SK-N-SH (cell line): ENCODE data around the gene ANKMY1. TPM values are rescaled to one million over a fixed set of nuclear protein-coding genes. Genes with fewer than 3 reads are reported as not detected.

ENCODE experiments used
- CTCF ChIA-PET: fragments of 300-600, 350-600 bp; formaldehyde crosslinking; extraction: SDS; loops from one replicate; lab custom pipeline; 2021; lab: Yijun Ruan, JAX
- POLR2A ChIA-PET: fragments of 350-600 bp; sonication (Branson Sonifier 250); formaldehyde crosslinking; extraction: SDS; loops from one replicate; lab custom pipeline; 2020; ENCODE audit warnings: antibody characterized with exemption, inconsistent platforms; lab: Yijun Ruan, JAX
- DNase-seq: peaks from one replicate; pipeline ENCODE4 v3.0.0; 2012
- H2AFZ ChIP-seq: fragments of 200-600 bp; sonication (generic); 2 replicates; pipeline ENCODE4 v1.8.1; 2016; ENCODE audit warnings: antibody characterized with exemption, mild to moderate bottlenecking, low read depth
- H3F3A ChIP-seq: fragments of 200-600 bp; sonication (generic); replicated peaks from 2 replicates; pipeline ENCODE3; 2016; ENCODE audit warnings: antibody characterized with exemption, mild to moderate bottlenecking; ENCODE audit not compliant: insufficient read depth
- H3K27ac ChIP-seq, 2 experiments: fragments of 200-500 bp in 1 of 2; fragments of 200-600 bp in 1 of 2; sonication (Bioruptor generic) in 1 of 2; sonication (generic), shearing (Covaris generic) in 1 of 2; 2 replicates each; pipeline versions ENCODE4 v1.5.1 to v1.6.1; 2014 to 2016; ENCODE audit warnings: low read depth in 2 of 2, inconsistent platforms in 1 of 2, low read length in 1 of 2, mild to moderate bottlenecking in 1 of 2, mixed read lengths in 1 of 2
- H3K27me3 ChIP-seq: fragments of 200-600 bp; sonication (generic), shearing (Covaris generic); 2 replicates; pipeline ENCODE4 v1.6.1; 2016; ENCODE audit warnings: mixed run types; ENCODE audit not compliant: insufficient read depth
- H3K36me3 ChIP-seq, 2 experiments: fragments of 200-500 bp in 1 of 2; fragments of 200-600 bp in 1 of 2; sonication (Bioruptor generic) in 1 of 2; sonication (generic) in 1 of 2; replicated peaks in 1 of 2; 2 replicates each; pipeline versions ENCODE3 to v1.5.1; 2014 to 2016; ENCODE audit warnings: low read length in 1 of 2, mild to moderate bottlenecking in 1 of 2; ENCODE audit not compliant: insufficient read depth in 2 of 2, control insufficient read depth in 1 of 2
- H3K4me1 ChIP-seq, 2 experiments: fragments of 200-500 bp in 1 of 2; fragments of 200-600 bp in 1 of 2; sonication (Bioruptor generic) in 1 of 2; sonication (generic), shearing (Covaris generic) in 1 of 2; 2 replicates each; pipeline versions ENCODE4 v1.5.1 to v1.6.1; 2014 to 2016; ENCODE audit warnings: low read depth in 1 of 2, low read length in 1 of 2, mixed run types in 1 of 2; ENCODE audit not compliant: insufficient read depth in 2 of 2, control insufficient read depth in 1 of 2
- H3K4me2 ChIP-seq: fragments of 200-600 bp; sonication (generic), shearing (Covaris generic); 2 replicates; pipeline ENCODE4 v1.6.1; 2017; ENCODE audit warnings: mixed run types
- H3K4me3 ChIP-seq, 2 experiments: fragments of 200-500 bp in 1 of 2; fragments of 200-600 bp in 1 of 2; sonication (Bioruptor generic) in 1 of 2; sonication (generic), shearing (Covaris generic) in 1 of 2; 2 replicates each; pipeline versions ENCODE4 v1.5.1 to v1.8.1; 2014 to 2016; ENCODE audit warnings: low read depth in 2 of 2, inconsistent platforms in 1 of 2, low read length in 1 of 2, mild to moderate bottlenecking in 1 of 2, mixed read lengths in 1 of 2, moderate library complexity in 1 of 2
- H3K79me2 ChIP-seq: fragments of 200-600 bp; sonication (generic); 2 replicates; pipeline ENCODE4 v1.8.1; 2017; ENCODE audit warnings: mild to moderate bottlenecking; ENCODE audit not compliant: insufficient read depth
- H3K9ac ChIP-seq: fragments of 200-600 bp; sonication (generic); 2 replicates; pipeline ENCODE4 v1.6.1; 2017; ENCODE audit warnings: mixed run types
- H3K9me2 ChIP-seq: fragments of 200-600 bp; sonication (generic); 2 replicates; pipeline ENCODE4 v1.6.1; 2017; ENCODE audit warnings: mixed run types
- H3K9me3 ChIP-seq: fragments of 200-600 bp; sonication (generic); 2 replicates; pipeline ENCODE4 v1.6.1; 2017; ENCODE audit warnings: mixed run types, mild to moderate bottlenecking, moderate library complexity
- H4K20me1 ChIP-seq: fragments of 200-600 bp; sonication (generic); 2 replicates; pipeline ENCODE4 v1.6.1; 2017; ENCODE audit warnings: mild to moderate bottlenecking, mixed run types; ENCODE audit not compliant: insufficient read depth
- CHD2 ChIP-seq: fragments of 150-350 bp; IDR thresholded peaks from 2 replicates; pipeline ENCODE4 v1.6.1; 2018; ENCODE audit warnings: low read length; ENCODE audit not compliant: partially characterized antibody
- ELF1 ChIP-seq: IDR thresholded peaks from 2 replicates; pipeline ENCODE4 v1.4.0; 2012
- EZH2phosphoT487 ChIP-seq: fragments of 200-600 bp; sonication (generic); IDR thresholded peaks from 2 replicates; pipeline ENCODE4 v1.6.1; 2017; ENCODE audit warnings: low read depth, mixed run types, mild to moderate bottlenecking, antibody characterized with exemption, moderate library complexity, borderline replicate concordance
- FOSL2 ChIP-seq: IDR thresholded peaks from 2 replicates; pipeline ENCODE4 v1.4.0; 2012; ENCODE audit warnings: low read depth, mild to moderate bottlenecking, moderate library complexity, borderline replicate concordance
- IRF3 ChIP-seq: fragments of 150-350 bp; IDR thresholded peaks from 2 replicates; pipeline ENCODE4 v1.6.1; 2016; ENCODE audit warnings: mild to moderate bottlenecking, low read depth, low read length
- MXI1 ChIP-seq: IDR thresholded peaks from 2 replicates; pipeline ENCODE4 v1.6.1; 2012; ENCODE audit warnings: mild to moderate bottlenecking, low read depth, low read length, improper control_type of control experiment
- NFIC ChIP-seq: IDR thresholded peaks from 2 replicates; pipeline ENCODE4 v1.4.0; 2012; ENCODE audit warnings: borderline replicate concordance
- PBX3 ChIP-seq: IDR thresholded peaks from 2 replicates; pipeline ENCODE4; 2012
- POLR2AphosphoS5 ChIP-seq: IDR thresholded peaks from 2 replicates; pipeline ENCODE4 v1.6.1; 2012; ENCODE audit warnings: low read depth, low read length
- RXRA ChIP-seq: IDR thresholded peaks from 2 replicates; pipeline ENCODE4 v1.4.0; 2012; ENCODE audit warnings: low read depth, mild to moderate bottlenecking, borderline replicate concordance
- SIN3A ChIP-seq: IDR thresholded peaks from 2 replicates; pipeline ENCODE4 v1.6.1; 2012; ENCODE audit warnings: low read depth, mild to moderate bottlenecking, low read length, moderate library complexity, borderline replicate concordance
- SMC3 ChIP-seq: IDR thresholded peaks from 2 replicates; pipeline ENCODE4 v1.6.1; 2012; ENCODE audit warnings: low read depth, low read length, improper control_type of control experiment
- TAF1 ChIP-seq: IDR thresholded peaks from 2 replicates; pipeline ENCODE4 v1.6.1; 2012; ENCODE audit warnings: low read depth, mild to moderate bottlenecking, low read length, moderate library complexity, borderline replicate concordance
- TCF12 ChIP-seq: IDR thresholded peaks from 2 replicates; pipeline ENCODE4 v1.4.0; 2012
- TEAD4 ChIP-seq: IDR thresholded peaks from 2 replicates; pipeline ENCODE4 v1.4.0; 2012; ENCODE audit warnings: mild to moderate bottlenecking, borderline replicate concordance; ENCODE audit not compliant: insufficient read depth
- WGBS: methylation state at CpG from one replicate; pipeline ENCODE4 v1.1.6; 2017; ENCODE audit warnings: low lambda C conversion rate; 5-methylcytosine and 5-hydroxymethylcytosine counted together
- polyA plus RNA-seq, 3 experiments: library from polyadenylated mRNA; depleted of rRNA; stranded (reverse); fragments of >200 nt; gene quantifications; 2 replicates each; pipeline ENCODE4 v1.2.3, GENCODE V29; 2012
- TF ChIP-seq, protein P1 (sequence below): IDR thresholded peaks from 2 replicates; pipeline ENCODE4 v1.4.0; 2012; ENCODE audit warnings: low read depth
- TF ChIP-seq, protein P2 (sequence below): IDR thresholded peaks from 2 replicates; pipeline ENCODE4 v1.4.0; 2012; ENCODE audit warnings: low read depth, borderline replicate concordance
- TF ChIP-seq, protein P3 (sequence below): fragments of 200-600 bp; sonication (generic); IDR thresholded peaks from 2 replicates; pipeline ENCODE4 v1.6.1; 2017; ENCODE audit warnings: antibody characterized with exemption, mild to moderate bottlenecking, moderate library complexity

ANKMY1 gene
- polyA plus RNA-seq, 1 of the 3 experiments (the other 2 are of a cell fraction): 12.1 TPM

GRCh38 chr2:240603081-240603835 lies 45.5 kb upstream of the ANKMY1 start:
- H3K36me3 ChIP-seq: peaks cover 0 to 10% of the 10 kb centered on the region in 2 experiments
- H4K20me1 ChIP-seq: no peaks in the 10 kb centered on the region
- H2AFZ ChIP-seq: no peak overlapping the region
- no peak overlapping the region for H3K9ac ChIP-seq
- H3K4me1 ChIP-seq: peaks cover 0 to 15% of the 10 kb centered on the region in 2 experiments; a peak in 1 of 4 replicates
- no peak overlapping the region for H3K4me3 ChIP-seq
- 96% methylated on average over 15 of the region's 22 CpGs for WGBS
- H3K27ac ChIP-seq: no peak overlapping the region; a peak in 1 of 4 replicates
- no peaks in the 10 kb centered on the region for H3K9me3 ChIP-seq
- ChIA-PET POLR2A (interaction anchor here (0.5 to 1.2 kb wide), 2 partner anchors 23 to 237 kb away, joined by 3 to 4 read pairs; no protein-coding TSS in a partner anchor), CTCF (interaction anchor here (1.1 to 3.6 kb wide), 6 partner anchors 10 to 237 kb away, joined by 3 to 15 read pairs (median 6); partner anchors contain the start of gene CAPN10)
- H3K9me2 ChIP-seq: no peaks in the 10 kb centered on the region
- TF ChIP-seq NFIC (no peak), MXI1 (no peak), TCF12 (no peak), TAF1 (no peak), SIN3A (no peak), SMC3 (no peak), FOSL2 (no peak), POLR2AphosphoS5 (no peak), CHD2 (no peak), TEAD4 (no peak), IRF3 (no peak)
- TF ChIP-seq, protein P1, sequence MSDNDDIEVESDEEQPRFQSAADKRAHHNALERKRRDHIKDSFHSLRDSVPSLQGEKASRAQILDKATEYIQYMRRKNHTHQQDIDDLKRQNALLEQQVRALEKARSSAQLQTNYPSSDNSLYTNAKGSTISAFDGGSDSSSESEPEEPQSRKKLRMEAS: no peak
- no peaks in the 10 kb centered on the region for H3K79me2 ChIP-seq
- no peak for DNase-seq
- no peak overlapping the region for H3K4me2 ChIP-seq
- no peaks in the 10 kb centered on the region for H3K27me3 ChIP-seq
- no peaks in the 10 kb centered on the region for H3F3A ChIP-seq

GRCh38 chr2:240602266-240603050 lies 44.7 kb upstream of the ANKMY1 start:
- DNase-seq: no peak
- CTCF ChIA-PET: interaction anchor here (1.3 to 3.6 kb wide), 2 partner anchors 36 to 238 kb away, joined by 3 to 15 read pairs; no protein-coding TSS in a partner anchor
- TF ChIP-seq FOSL2 (no peak), ELF1 (no peak), TAF1 (no peak), TCF12 (no peak), NFIC (no peak), SMC3 (no peak), PBX3 (no peak), RXRA (no peak), CHD2 (no peak), EZH2phosphoT487 (no peak)
- TF ChIP-seq, protein P2, sequence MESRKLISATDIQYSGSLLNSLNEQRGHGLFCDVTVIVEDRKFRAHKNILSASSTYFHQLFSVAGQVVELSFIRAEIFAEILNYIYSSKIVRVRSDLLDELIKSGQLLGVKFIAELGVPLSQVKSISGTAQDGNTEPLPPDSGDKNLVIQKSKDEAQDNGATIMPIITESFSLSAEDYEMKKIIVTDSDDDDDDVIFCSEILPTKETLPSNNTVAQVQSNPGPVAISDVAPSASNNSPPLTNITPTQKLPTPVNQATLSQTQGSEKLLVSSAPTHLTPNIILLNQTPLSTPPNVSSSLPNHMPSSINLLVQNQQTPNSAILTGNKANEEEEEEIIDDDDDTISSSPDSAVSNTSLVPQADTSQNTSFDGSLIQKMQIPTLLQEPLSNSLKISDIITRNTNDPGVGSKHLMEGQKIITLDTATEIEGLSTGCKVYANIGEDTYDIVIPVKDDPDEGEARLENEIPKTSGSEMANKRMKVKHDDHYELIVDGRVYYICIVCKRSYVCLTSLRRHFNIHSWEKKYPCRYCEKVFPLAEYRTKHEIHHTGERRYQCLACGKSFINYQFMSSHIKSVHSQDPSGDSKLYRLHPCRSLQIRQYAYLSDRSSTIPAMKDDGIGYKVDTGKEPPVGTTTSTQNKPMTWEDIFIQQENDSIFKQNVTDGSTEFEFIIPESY: no peak
- TF ChIP-seq, protein P3, sequence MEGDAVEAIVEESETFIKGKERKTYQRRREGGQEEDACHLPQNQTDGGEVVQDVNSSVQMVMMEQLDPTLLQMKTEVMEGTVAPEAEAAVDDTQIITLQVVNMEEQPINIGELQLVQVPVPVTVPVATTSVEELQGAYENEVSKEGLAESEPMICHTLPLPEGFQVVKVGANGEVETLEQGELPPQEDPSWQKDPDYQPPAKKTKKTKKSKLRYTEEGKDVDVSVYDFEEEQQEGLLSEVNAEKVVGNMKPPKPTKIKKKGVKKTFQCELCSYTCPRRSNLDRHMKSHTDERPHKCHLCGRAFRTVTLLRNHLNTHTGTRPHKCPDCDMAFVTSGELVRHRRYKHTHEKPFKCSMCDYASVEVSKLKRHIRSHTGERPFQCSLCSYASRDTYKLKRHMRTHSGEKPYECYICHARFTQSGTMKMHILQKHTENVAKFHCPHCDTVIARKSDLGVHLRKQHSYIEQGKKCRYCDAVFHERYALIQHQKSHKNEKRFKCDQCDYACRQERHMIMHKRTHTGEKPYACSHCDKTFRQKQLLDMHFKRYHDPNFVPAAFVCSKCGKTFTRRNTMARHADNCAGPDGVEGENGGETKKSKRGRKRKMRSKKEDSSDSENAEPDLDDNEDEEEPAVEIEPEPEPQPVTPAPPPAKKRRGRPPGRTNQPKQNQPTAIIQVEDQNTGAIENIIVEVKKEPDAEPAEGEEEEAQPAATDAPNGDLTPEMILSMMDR: no peak

More at GRCh38 chr2:240602266-240603050, 44.7 kb upstream of the ANKMY1 start:
- Histone ChIP-seq H2AFZ (no peak overlapping the region), H3K27me3 (no peaks in the 10 kb centered on the region), H3F3A (no peaks in the 10 kb centered on the region), H3K9me2 (no peaks in the 10 kb centered on the region), H3K4me1 (peaks cover 0 to 15% of the 10 kb centered on the region in 2 experiments; a peak in 1 of 4 replicates), H3K9ac (no peak overlapping the region), H3K4me2 (no peak overlapping the region), H3K79me2 (no peaks in the 10 kb centered on the region), H4K20me1 (no peaks in the 10 kb centered on the region), H3K9me3 (no peaks in the 10 kb centered on the region), H3K4me3 (no peak overlapping the region), H3K27ac (no peak overlapping the region), H3K36me3 (peaks cover 0 to 14% of the 10 kb centered on the region in 2 experiments)
- POLR2A ChIA-PET: no interaction called here
- WGBS: 96% methylated on average over 23 of the region's 32 CpGs
